ENCODE measurements around the gene NECAB2. TPM values are rescaled to one million over a fixed set of nuclear protein-coding genes. Genes with fewer than 3 reads are reported as not detected.
A peak's percentile ranks its signal among the peaks of the same experiment; 100 is the strongest.

Gene NECAB2
- total and polyA plus RNA-seq, 2 of the 8 experiments (the other 6 are each of a cell fraction or from before 2014, with no cell fraction given): 3.6 to 4.2 TPM

- no peaks in the 10 kb centered on the region for H3K79me1 ChIP-seq (ENCODE audit: low read depth, low read length)
- no peak overlapping the region for H2AK5ac ChIP-seq (ENCODE audit: low read depth, low read length)
- no peak overlapping the region for H2BK15ac ChIP-seq (ENCODE audit: low read length)
- TF ChIP-seq EZH2 (IDR thresholded peaks at IDR 0.05; ENCODE audit: low read depth, low read length, severe bottlenecking) (peak; percentile 44), SUZ12 (IDR thresholded peaks at IDR 0.05; ENCODE audit: low read length) (no peak), SP4 (IDR thresholded peaks at IDR 0.05; ENCODE audit: low read length) (no peak), POLR2A (IDR thresholded peaks at IDR 0.05; ENCODE audit: control extremely low read depth in 1 of 2, low read depth in 2 of 2, low read length in 2 of 2) (no peak), RXRA (IDR thresholded peaks at IDR 0.05; ENCODE audit: insufficient read depth, low read depth, low read length) (no peak), SP2 (IDR thresholded peaks at IDR 0.05; ENCODE audit: low read length) (no peak), JUN (IDR thresholded peaks at IDR 0.05; ENCODE audit: low read depth, low read length) (no peak)
- CTCF ChIA-PET (ENCODE audit: partially characterized antibody): interaction anchor here (0.9 to 4.6 kb wide), 13 partner anchors 9 to 99 kb away, joined by 3 to 70 read pairs (median 6); partner anchors contain the start of genes OSGIN1 and SLC38A8
- H3K9ac ChIP-seq (replicated peaks in 1 of 4; ENCODE audit: extremely low read depth in 1 of 4, low read depth in 3 of 4, low read length in 3 of 4): no peak overlapping the region
- H3K23me2 ChIP-seq (ENCODE audit: low read depth, low read length): peaks cover 11% of the 10 kb centered on the region; the same call in 1 of the 2 replicates
- no peaks in the 10 kb centered on the region for H3K79me2 ChIP-seq (ENCODE audit: control insufficient read depth in 1 of 2, insufficient read depth in 2 of 2, low read length in 2 of 2)
- H4K8ac ChIP-seq (ENCODE audit: extremely low read depth, insufficient read depth, low read length): peak overlapping the region; percentile 15; the same call in 1 of the 2 replicates
- no peak overlapping the region for H2BK120ac ChIP-seq (replicated peaks; ENCODE audit: low read depth, low read length)
- no peak for FAIRE-seq
- H3K9me3 ChIP-seq (ENCODE audit: insufficient read depth in 2 of 2, low read depth in 1 of 2, low read length in 1 of 2): no peaks in the 10 kb centered on the region
- 11% methylated on average over 9 of the region's 45 CpGs; no CpG with 5 or more reads in 1 of the 2 experiments for WGBS, 2 experiments (ENCODE audit: extremely low coverage in 1 of 2, insufficient coverage in 1 of 2, insufficient read length in 1 of 2, insufficient replicate concordance in 2 of 2, low coverage in 1 of 2, low lambda C conversion rate in 2 of 2, missing lambda C conversion rate in 1 of 2)
- H3K4ac ChIP-seq (replicated peaks; ENCODE audit: insufficient read length, low read depth, low read length): no peak overlapping the region
- no peak for DNase-seq (ENCODE audit: low read depth in 1 of 2, low spot score in 2 of 2)
- H3K18ac ChIP-seq (ENCODE audit: extremely low read depth, low read length): no peak overlapping the region; the same call in 1 of the 2 replicates
- H3K4me2 ChIP-seq (ENCODE audit: insufficient read depth in 1 of 2, low read depth in 2 of 2, low read length in 2 of 2): peak overlapping the region; percentile 76 to 79
- H3K27ac ChIP-seq (ENCODE audit: low read depth, low read length): no peak overlapping the region
- H2BK20ac ChIP-seq (ENCODE audit: low read length): no peak overlapping the region
- H4K20me1 ChIP-seq (replicated peaks in 1 of 2; ENCODE audit: control insufficient read depth in 1 of 2, insufficient read depth in 2 of 2, low read length in 2 of 2): peaks cover 0 to 3% of the 10 kb centered on the region in 2 experiments
- no peaks in the 10 kb centered on the region for H3K36me3 ChIP-seq (ENCODE audit: control insufficient read depth in 2 of 4, insufficient read depth in 4 of 4, low read length in 3 of 4)
- H3K4me1 ChIP-seq (replicated peaks in 1 of 4; ENCODE audit: control insufficient read depth in 3 of 4, insufficient read depth in 4 of 4, low read length in 3 of 4): peaks cover 0 to 11% (median 8%) of the 10 kb centered on the region in 4 experiments; a peak in 6 of 7 replicates
- POLR2A ChIA-PET (ENCODE audit: partially characterized antibody): interaction anchor here (1.0 to 1.9 kb wide), 3 partner anchors 73 to 148 kb away, joined by 3 to 10 read pairs (median 5); partner anchors contain the start of gene MBTPS1
- H3K56ac ChIP-seq (replicated peaks; ENCODE audit: insufficient read length, low read depth, low read length): no peak overlapping the region
- H3K4me3 ChIP-seq (ENCODE audit: extremely low read depth in 1 of 4, insufficient read depth in 2 of 4, low read depth in 3 of 4, low read length in 4 of 4): peak overlapping the region; percentile 31 to 62 (median 45)
- no peak overlapping the region for H2BK5ac ChIP-seq (ENCODE audit: low read depth, low read length)
- H2AFZ ChIP-seq (ENCODE audit: low read length): no peak overlapping the region
- H4K91ac ChIP-seq (replicated peaks; ENCODE audit: insufficient read length, low read length): no peak overlapping the region
- H3K23ac ChIP-seq (ENCODE audit: insufficient read length): no peak overlapping the region
- no peak overlapping the region for H3K14ac ChIP-seq (ENCODE audit: insufficient read length)
- no peak overlapping the region for H2BK12ac ChIP-seq (ENCODE audit: low read depth, low read length)
- no peak overlapping the region for H4K5ac ChIP-seq (ENCODE audit: insufficient read length, low read depth, low read length)
- H3K27me3 ChIP-seq (replicated peaks in 1 of 4; ENCODE audit: control insufficient read depth in 3 of 4, extremely low read depth in 1 of 4, insufficient read depth in 3 of 4, low read length in 3 of 4): peaks cover 0 to 13% (median 9%) of the 10 kb centered on the region in 4 experiments; a peak in 6 of 7 replicates
Measured at GRCh38 chr16:83968891-83969649, 1.0 kb downstream of the NECAB2 start.
